ENCODE measurements around the gene PHLDB2.

GRCh38 chr3:111885578-111885977 is 26.5 kb downstream of the PHLDB2 start:
- no peak for TF ChIP-seq SP1 (IDR thresholded peaks at IDR 0.05)
- TF ChIP-seq FOXM1 (IDR thresholded peaks at IDR 0.05; ENCODE audit: borderline replicate concordance) = no peak
- no peak for TF ChIP-seq FOXA1 (IDR thresholded peaks at IDR 0.05)
- no peak for TF ChIP-seq LEF1 (IDR thresholded peaks at IDR 0.05; ENCODE audit: borderline replicate concordance)
- TF ChIP-seq ZNF384 (IDR thresholded peaks at IDR 0.05) = no peak
- TF ChIP-seq ELF4 (IDR thresholded peaks at IDR 0.05) = no peak
- no peak for TF ChIP-seq TARDBP (IDR thresholded peaks at IDR 0.05)

All from HEK293T (cell line).